Loucy (cell line): ENCODE results near the gene CFAP45.

ENCODE experiments used
- H2AFZ ChIP-seq: fragments of 200-600 bp; sonication (generic); 2 replicates; pipeline ENCODE4 v1.6.0; 2016; ENCODE audit warnings: antibody characterized with exemption, mild to moderate bottlenecking, low read length, moderate library complexity
- H3F3A ChIP-seq: fragments of 200-600 bp; 2 replicates; pipeline ENCODE4 v1.6.0; 2016; ENCODE audit warnings: antibody characterized with exemption, low read depth, mild to moderate bottlenecking
- H3K27me3 ChIP-seq: fragments of 200-600 bp; sonication (generic); 2 replicates; pipeline ENCODE4 v1.6.1; 2014; ENCODE audit warnings: low read length, mild to moderate bottlenecking; ENCODE audit not compliant: insufficient read depth, poor library complexity, severe bottlenecking
- H3K36me3 ChIP-seq: fragments of 200-600 bp; sonication (generic); 2 replicates; pipeline ENCODE4 v1.6.1; 2016; ENCODE audit warnings: low read length; ENCODE audit not compliant: insufficient read depth
- H3K4me1 ChIP-seq: fragments of 200-600 bp; sonication (generic); 2 replicates; pipeline ENCODE4 v1.5.1; 2014; ENCODE audit warnings: low read length, mild to moderate bottlenecking; ENCODE audit not compliant: insufficient read depth, poor library complexity, severe bottlenecking
- H3K4me2 ChIP-seq: fragments of 200-600 bp; sonication (generic); 2 replicates; pipeline ENCODE4 v1.6.0; 2014; ENCODE audit warnings: antibody characterized with exemption, low read length, low read depth, mild to moderate bottlenecking; ENCODE audit not compliant: poor library complexity, severe bottlenecking
- H3K4me3 ChIP-seq: fragments of 200-600 bp; sonication (generic); 2 replicates; pipeline ENCODE4 v1.5.1; 2014; ENCODE audit warnings: low read length, mild to moderate bottlenecking, mixed read lengths; ENCODE audit not compliant: poor library complexity, severe bottlenecking
- H3K79me2 ChIP-seq: fragments of 200-600 bp; sonication (generic); 2 replicates; pipeline ENCODE4 v1.6.1; 2014; ENCODE audit warnings: low read length; ENCODE audit not compliant: insufficient read depth
- H3K9ac ChIP-seq: fragments of 200-600 bp; sonication (generic); 2 replicates; pipeline ENCODE4 v1.6.0; 2014; ENCODE audit warnings: mild to moderate bottlenecking, low read depth, low read length, moderate library complexity; ENCODE audit not compliant: poor library complexity, severe bottlenecking
- H3K9me2 ChIP-seq: fragments of 200-600 bp; sonication (generic); replicated peaks from 2 replicates; pipeline ENCODE4 v1.6.1; 2016; ENCODE audit warnings: low read depth, low read length, mixed read lengths
- H3K9me3 ChIP-seq: fragments of 200-600 bp; sonication (generic); 2 replicates; pipeline ENCODE4 v1.6.1; 2014; ENCODE audit warnings: mild to moderate bottlenecking, antibody characterized with exemption, low read length, low read depth; ENCODE audit not compliant: insufficient read depth
- H4K20me1 ChIP-seq: fragments of 200-600 bp; sonication (generic); 2 replicates; pipeline ENCODE4 v1.6.0; 2014; ENCODE audit warnings: antibody characterized with exemption, low read length, mild to moderate bottlenecking; ENCODE audit not compliant: insufficient read depth, poor library complexity, severe bottlenecking
- EZH2phosphoT487 ChIP-seq: fragments of 200-600 bp; IDR thresholded peaks from 2 replicates; pipeline ENCODE4 v1.6.1; 2018; ENCODE audit warnings: antibody characterized with exemption, mild to moderate bottlenecking, moderate library complexity, borderline replicate concordance
- TF ChIP-seq, protein P1 (sequence below): fragments of 200-600 bp; sonication (generic); conservative IDR thresholded peaks from 2 replicates; pipeline ENCODE4 v1.5.1; 2014; ENCODE audit warnings: mild to moderate bottlenecking, antibody characterized with exemption, low read length

CFAP45 gene

DNA sequence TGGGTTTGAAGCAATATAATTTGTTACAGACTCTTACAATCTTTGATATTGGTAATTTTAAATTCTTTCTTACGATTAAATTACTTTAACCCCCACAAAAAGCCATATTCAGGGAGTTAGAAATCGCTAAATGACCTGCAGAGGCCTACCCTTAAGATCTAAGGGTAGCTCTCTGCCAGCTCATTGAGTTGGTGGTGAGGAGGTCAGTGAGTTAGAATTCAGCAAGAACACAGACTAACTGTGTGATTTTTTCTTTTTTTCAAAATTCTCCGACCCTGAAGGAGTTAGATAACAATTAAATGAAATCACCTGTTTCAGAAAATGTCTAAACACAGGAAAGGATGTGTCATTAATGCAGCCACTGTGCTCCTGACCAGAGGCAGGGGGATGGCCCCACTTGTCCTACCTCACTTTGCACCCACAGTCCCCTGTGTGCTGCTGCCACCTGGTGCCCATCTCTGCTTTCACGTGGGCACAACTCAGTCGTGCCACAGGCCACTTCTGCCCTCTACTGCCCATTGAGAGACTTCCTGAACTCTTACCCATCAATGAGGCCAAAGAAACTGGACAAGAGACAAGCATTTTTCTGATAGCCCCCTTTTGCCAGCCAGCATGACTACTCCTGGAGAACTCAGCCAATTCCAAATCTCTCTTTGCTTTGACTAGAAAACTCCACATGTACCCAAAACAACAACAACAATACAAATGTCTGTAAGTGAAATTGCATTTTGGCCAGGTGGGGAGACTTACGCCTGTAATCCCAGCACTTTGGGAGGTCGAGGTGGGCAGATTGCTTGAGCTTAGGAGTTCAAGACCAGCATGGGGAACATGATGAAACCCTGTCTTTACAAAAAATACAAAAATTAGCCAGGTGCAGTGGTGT is 8.4 kb downstream of the CFAP45 start:
- Histone ChIP-seq H4K20me1 (no peaks in the 10 kb centered on the region), H3K9me2 (no peaks in the 10 kb centered on the region), H3F3A (no peaks in the 10 kb centered on the region), H3K9me3 (no peaks in the 10 kb centered on the region), H2AFZ (no peak overlapping the region), H3K27me3 (no peaks in the 10 kb centered on the region), H3K79me2 (peaks cover 3% of the 10 kb centered on the region; the same call in 1 of the 2 replicates), H3K4me1 (peaks cover 44% of the 10 kb centered on the region), H3K4me3 (peak overlapping the region; percentile 9), H3K36me3 (no peaks in the 10 kb centered on the region), H3K9ac (peak overlapping the region; percentile 65), H3K4me2 (peak overlapping the region; percentile 77)
- no peak for TF ChIP-seq EZH2phosphoT487
- TF ChIP-seq, protein P1, sequence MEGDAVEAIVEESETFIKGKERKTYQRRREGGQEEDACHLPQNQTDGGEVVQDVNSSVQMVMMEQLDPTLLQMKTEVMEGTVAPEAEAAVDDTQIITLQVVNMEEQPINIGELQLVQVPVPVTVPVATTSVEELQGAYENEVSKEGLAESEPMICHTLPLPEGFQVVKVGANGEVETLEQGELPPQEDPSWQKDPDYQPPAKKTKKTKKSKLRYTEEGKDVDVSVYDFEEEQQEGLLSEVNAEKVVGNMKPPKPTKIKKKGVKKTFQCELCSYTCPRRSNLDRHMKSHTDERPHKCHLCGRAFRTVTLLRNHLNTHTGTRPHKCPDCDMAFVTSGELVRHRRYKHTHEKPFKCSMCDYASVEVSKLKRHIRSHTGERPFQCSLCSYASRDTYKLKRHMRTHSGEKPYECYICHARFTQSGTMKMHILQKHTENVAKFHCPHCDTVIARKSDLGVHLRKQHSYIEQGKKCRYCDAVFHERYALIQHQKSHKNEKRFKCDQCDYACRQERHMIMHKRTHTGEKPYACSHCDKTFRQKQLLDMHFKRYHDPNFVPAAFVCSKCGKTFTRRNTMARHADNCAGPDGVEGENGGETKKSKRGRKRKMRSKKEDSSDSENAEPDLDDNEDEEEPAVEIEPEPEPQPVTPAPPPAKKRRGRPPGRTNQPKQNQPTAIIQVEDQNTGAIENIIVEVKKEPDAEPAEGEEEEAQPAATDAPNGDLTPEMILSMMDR, result peak; percentile 100

DNA sequence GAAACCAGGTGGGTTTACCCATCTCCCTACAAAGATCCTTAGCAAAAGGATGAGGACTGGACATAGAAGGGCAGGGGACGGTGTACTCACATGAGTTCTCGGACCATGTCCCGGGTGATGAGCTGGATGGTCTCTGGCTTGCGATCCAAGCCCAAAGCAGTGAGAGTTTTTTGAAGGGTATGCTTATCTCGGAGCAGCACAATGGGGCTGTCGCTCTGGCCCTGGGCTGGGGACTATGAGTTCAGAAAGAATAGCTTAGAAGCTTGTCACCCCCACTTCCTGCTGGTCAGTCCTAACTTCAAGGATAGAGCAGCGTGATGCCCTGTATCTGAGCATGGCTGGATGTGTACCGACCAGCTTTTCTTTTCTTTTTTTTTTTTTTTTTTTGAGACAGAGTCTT is 9.6 kb downstream of the CFAP45 start:
- Histone ChIP-seq H3K9me2 (no peaks in the 10 kb centered on the region), H3K4me1 (peaks cover 38% of the 10 kb centered on the region), H3K79me2 (peaks cover 3% of the 10 kb centered on the region; the same call in 1 of the 2 replicates), H3K27me3 (no peaks in the 10 kb centered on the region), H3K9me3 (no peaks in the 10 kb centered on the region), H2AFZ (0 out of 2 replicates have a peak overlapping the region, but pooled peaks have one; percentile 3), H3K36me3 (no peaks in the 10 kb centered on the region), H3K4me3 (peak overlapping the region; percentile 67), H3K4me2 (peak overlapping the region; percentile 77), H3F3A (no peaks in the 10 kb centered on the region), H3K9ac (peak overlapping the region; percentile 65), H4K20me1 (no peaks in the 10 kb centered on the region)
- TF ChIP-seq, protein P1, result no peak
- no peak for TF ChIP-seq EZH2phosphoT487

DNA sequence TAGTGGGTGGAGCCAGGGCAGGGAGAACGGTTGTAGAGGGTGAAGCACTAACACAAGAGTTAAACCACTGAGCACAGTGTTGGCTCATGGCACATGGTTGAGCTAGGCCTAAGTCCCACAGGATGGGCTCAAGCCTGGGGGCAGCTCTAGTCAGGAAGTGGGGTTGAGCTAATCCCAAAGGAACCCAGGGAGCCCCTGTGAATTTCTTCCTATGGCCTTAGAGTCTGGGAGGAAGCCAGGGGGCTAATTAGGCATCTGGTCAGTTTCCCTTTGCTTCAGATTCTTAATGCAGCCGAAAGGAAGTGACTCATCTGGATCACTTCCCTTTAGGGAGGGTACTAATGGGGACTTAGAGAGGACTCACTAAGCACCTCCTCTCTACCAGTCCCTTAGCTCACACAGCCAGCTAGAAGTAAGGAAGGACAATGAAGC is 10.1 kb downstream of the CFAP45 start:
- Histone ChIP-seq H2AFZ (0 out of 2 replicates have a peak overlapping the region, but pooled peaks have one; percentile 3), H3F3A (no peaks in the 10 kb centered on the region), H3K4me1 (peaks cover 38% of the 10 kb centered on the region), H3K4me2 (peak overlapping the region; percentile 77), H3K9ac (peak overlapping the region; percentile 65), H3K36me3 (no peaks in the 10 kb centered on the region), H4K20me1 (no peaks in the 10 kb centered on the region), H3K9me2 (no peaks in the 10 kb centered on the region), H3K4me3 (peak overlapping the region; percentile 67), H3K79me2 (peaks cover 3% of the 10 kb centered on the region; the same call in 1 of the 2 replicates), H3K27me3 (no peaks in the 10 kb centered on the region), H3K9me3 (no peaks in the 10 kb centered on the region)
- TF ChIP-seq, protein P1, result no peak
- no peak for TF ChIP-seq EZH2phosphoT487
